Breast epithelium (tissue), 3 donors: Measurements from ENCODE around the gene FAM13B.

Experiments
- CTCF ChIP-seq, 3 donors: fragments of 450-650 bp; IDR thresholded peaks; one replicate each; pipeline ENCODE4 v1.5.1; 2016 to 2017; ENCODE audit warnings: antibody characterized with exemption in 3 of 3, mild to moderate bottlenecking in 3 of 3, moderate library complexity in 3 of 3
- POLR2A ChIP-seq: fragments of 450-650 bp; IDR thresholded peaks from one replicate; pipeline ENCODE4 v1.6.1; 2016; ENCODE audit warnings: antibody characterized with exemption, mild to moderate bottlenecking, moderate library complexity
- POLR2AphosphoS5 ChIP-seq, 3 donors: sonication (generic); formaldehyde crosslinking; IDR thresholded peaks; one replicate each; pipeline ENCODE4 v1.6.1; 2017; ENCODE audit warnings: antibody characterized with exemption in 3 of 3

- no peak for TF ChIP-seq CTCF (IDR thresholded peaks at IDR 0.05)
- no peak for TF ChIP-seq POLR2A
- TF ChIP-seq POLR2AphosphoS5 (IDR thresholded peaks at IDR 0.05), result no peak
These were observed 144.4 kb downstream of the FAM13B start for GRCh38 chr5:137888466-137888862.
